ENCODE measurements around the gene DOK1.

GRCh38 chr2:74542978-74543377 is 11.5 kb upstream of the DOK1 start:
- TF ChIP-seq POLR2A (IDR thresholded peaks at IDR 0.05; ENCODE audit: low read length) (no peak), GATA1 (IDR thresholded peaks at IDR 0.05; ENCODE audit: low read depth, low read length) (no peak)
